Stimulated activated CD4-positive, alpha-beta T cell treated with anti-CD3 and anti-CD28 coated beads, Interleukin-12 subunit alpha, Interleukin-12 subunit beta, amount 100 ng/mL, for 24 hours (primary cell): ENCODE data around the gene SNAPC4.

ENCODE experiments used
- DNase-seq, 2 experiments: peaks; one replicate each; pipeline ENCODE4 v3.0.0-alpha.2; 2020; ENCODE audit warnings: low read depth in 2 of 2

Gene SNAPC4

DNA sequence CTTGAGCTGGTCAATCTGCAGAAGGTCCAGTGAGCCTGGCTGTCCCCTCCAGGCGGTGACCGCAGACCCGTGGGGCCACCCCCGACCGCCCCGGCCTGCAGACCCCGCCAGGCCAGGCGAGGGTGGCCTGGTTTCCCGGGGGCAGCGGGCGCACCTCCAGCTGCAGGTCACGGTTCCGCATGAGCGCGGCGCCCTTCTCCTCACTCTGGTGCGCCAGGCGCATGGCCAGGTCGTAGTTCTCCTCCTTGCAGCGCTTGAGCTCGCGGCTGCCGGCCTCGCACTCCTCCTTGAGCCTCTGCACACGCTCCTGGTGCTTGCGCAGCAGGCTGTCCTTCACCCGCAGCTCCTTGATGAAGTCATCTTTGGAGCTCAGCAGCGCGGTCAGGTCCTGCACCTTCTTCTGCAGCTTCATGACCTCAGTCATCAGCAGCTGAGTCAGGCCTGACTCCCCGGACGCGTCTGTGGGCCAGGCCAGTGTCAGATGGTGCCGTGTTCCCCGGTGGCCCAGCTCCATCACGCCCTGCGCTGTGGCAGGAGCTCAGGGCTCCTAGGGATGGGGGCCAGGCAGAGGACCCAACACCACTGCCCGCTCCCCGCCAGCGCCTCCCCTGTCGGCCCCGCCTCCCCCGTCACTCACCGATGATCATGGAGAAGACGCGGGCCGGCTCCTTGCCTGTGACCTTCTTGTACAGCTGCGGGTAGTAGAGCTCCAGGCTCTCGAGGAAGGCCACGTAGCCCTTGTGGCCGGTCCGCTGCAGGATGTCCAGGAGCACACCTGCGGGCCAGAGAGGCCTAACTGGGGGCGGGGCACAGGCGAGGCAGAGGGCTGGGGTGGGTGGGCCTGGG lies 29.1 kb downstream of the SNAPC4 start:
- no peak for DNase-seq

DNA sequence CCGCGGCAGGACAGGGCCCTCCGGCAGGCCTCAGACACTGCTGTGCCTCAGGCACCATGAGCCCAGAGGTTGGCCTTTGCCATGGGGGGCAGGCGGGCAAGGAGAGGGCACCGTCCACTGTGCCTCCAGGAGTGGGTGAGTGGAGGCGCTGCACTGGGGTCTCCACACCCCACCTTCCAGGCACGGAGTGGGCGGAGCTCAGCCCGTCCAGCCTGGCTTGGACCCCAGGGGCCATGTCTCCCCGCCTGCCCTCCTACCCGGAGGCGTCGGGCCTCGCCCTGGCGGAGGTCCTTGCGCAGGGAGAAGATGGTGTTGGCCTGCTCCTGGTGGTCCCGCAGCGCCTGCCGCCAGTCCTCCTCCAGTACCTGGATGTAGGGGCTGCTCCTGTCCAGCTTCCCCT lies 29.9 kb downstream of the SNAPC4 start:
- no peak for DNase-seq

DNA sequence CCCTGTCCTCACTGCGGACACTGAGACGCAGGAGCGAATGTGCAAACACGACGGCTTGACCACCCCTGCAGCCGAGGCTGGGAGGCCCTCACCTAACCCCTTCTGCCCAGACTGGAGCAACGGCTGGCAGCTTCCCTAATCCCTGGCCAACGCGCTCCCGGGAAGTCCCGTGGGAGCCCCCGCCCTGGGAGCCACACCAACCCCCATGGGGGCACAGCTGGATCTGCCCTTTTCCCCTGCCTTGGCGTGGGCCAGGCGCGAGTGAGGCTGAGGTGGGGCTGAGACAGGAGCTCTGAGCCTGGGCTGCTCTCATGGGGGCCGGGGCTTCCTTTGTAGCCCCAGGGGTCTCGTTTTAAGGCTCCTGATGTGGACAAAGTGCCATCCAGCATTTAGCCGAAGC lies 31.8 kb downstream of the SNAPC4 start:
- no peak for DNase-seq

DNA sequence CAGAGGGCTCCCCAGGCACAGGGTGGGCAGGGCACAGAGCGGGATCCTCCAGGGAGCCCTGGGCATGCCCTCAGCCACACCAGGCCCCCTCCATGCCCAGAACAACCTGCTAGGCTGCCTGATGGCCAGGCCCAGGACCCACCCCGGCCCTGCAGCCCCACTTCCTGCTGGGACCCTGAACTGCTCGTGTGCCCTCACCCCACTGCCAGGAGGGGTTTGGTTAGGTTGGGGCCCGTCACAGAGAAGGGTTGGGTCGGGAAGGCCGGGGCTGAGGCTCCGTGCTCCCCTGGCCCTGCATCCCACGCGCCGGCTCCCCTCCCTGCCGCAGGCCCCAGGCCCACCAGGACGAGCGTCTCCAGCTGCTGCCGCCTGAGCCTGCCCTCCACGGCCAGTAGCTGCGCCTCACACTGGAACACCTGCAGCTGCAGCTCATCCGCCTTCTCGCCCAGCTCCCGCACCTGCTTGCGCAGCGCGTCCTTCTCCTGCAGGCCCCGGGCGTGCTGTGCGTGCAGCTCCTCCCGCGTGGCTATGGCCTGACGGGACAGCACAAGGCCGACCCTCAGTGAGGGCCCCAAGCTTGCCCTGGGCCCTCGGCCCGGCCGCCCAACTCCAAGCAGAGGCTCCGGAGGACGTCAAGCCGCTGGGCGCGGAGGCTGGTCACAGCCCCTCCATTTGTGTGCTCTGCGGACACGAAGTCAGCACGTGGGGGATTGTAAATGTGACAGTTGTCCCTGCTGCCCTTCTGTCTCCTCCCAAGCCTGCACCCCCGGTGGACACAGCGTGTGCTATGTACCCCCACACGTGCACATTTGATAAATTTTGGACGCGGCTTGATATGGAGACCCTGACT lies 32.4 kb downstream of the SNAPC4 start:
- no peak for DNase-seq

DNA sequence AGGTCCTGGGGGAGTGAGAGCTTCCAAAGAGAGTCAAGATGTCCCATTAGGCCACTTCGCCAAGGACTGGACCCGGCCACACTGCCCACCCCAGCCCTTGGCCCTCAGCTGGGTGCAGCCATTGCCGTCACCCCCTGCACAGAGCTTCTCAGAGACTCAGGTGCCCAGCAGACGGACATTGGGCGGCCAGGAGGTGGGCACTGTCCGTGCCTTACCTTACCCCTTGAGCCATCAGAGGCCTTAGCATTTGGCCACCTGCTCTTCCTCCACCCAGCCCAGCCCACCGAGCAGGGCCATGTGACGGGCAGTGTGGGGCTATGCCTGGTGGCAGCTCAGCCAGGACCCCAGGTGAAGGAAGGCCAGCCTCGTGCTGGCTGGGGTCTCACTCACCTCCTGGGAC lies 33.1 kb downstream of the SNAPC4 start:
- no peak for DNase-seq

DNA sequence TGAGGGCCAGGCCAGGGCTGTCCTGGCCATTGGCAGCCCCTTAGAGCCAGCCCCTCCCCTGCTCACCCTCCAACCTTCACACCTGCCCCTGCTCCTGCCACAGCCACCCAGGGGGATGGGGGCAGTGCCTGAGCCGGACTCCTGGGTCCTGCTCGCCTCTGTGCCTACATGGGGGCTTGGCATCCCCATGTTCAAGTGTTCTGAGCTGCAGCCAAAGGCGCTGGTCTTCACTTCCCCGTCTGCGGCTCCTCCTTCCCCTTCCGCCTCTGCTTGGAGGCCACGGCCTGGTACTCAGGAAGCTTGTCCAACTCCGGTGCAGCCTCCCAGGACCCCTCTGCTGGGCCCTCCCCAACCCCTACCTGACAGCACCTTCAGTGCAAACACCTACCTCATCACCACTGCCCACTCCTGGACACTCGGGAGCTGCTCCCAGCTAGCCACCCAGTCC lies 34.2 kb downstream of the SNAPC4 start:
- no peak for DNase-seq

DNA sequence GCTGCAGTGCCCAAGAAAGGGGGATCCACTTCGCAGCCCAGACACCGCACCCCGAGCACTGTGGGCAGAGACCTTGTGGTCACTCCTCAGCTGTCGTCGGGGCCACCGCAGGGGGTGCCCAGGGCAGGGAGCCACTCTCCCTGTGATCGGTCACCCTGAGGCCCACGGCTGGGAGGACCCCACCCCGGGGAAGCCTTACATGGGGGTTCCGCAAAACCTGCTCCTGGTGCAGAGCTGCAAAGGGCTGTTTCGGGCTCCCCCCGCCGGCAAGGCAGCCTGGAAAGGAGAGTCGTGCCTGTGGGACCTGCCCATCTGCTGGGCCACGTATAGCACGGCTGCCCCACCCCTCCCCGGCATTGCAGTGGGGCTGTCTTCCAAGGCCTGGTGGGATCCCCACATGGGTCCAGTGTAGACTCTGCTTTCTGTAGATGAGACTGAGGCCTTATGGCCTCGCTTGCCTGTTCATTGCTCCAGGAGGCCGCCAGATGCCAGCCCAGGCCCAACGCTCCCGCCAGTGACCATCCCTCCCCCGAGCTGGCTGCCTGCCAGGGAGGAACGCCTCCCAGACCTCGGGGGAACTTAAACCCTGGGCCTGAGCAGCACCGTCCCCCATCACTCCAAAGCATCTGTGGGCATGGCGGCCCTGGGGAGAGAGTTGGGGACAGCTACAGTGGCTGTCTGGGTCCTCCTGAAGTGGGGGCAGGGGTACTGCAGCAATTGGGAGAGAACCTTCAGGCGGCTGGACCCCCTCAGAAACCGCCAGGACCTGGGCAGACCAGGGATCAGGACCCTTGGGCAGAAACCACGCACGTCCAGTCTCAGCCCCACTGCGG lies 34.8 kb downstream of the SNAPC4 start:
- no peak for DNase-seq

DNA sequence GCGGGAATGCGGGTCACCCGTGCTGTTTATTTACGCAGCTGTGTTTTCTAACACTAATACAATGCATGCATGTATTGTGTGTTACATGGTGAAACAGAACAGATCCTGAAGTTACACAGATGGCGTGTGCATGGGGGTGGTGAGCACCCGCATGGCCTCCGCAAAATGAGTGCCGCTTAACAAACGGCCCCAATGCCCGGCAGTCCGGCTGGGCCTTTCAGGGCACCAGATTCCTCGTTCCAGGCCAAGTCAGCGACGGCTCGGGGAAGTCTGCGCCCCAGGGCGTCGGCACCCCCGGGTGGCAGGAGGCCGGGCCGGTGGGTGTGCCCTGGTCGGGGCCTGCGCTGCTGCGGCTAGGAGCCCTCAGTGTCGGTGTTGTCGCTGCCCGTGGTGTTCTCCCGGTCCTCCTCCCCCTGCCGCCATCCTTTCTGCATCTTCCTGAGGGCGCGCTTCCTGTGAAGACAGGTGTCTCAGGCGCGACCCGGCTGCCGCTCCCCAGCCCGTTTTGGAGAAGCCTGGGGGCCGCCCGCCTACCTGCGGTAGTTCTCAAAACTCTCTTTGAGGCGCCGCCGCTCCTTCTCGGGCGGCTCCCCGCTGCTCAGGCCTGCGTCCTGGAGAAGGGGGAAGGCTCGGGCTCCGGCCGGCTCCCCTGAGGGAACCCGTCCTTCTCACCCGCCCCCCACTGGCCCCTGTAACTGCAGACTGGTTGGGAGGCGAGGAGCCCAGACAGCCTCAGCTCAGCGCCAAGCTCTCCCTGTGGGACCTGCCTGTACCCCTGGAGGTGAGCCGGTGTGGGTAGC lies 35.8 kb downstream of the SNAPC4 start:
- no peak for DNase-seq

DNA sequence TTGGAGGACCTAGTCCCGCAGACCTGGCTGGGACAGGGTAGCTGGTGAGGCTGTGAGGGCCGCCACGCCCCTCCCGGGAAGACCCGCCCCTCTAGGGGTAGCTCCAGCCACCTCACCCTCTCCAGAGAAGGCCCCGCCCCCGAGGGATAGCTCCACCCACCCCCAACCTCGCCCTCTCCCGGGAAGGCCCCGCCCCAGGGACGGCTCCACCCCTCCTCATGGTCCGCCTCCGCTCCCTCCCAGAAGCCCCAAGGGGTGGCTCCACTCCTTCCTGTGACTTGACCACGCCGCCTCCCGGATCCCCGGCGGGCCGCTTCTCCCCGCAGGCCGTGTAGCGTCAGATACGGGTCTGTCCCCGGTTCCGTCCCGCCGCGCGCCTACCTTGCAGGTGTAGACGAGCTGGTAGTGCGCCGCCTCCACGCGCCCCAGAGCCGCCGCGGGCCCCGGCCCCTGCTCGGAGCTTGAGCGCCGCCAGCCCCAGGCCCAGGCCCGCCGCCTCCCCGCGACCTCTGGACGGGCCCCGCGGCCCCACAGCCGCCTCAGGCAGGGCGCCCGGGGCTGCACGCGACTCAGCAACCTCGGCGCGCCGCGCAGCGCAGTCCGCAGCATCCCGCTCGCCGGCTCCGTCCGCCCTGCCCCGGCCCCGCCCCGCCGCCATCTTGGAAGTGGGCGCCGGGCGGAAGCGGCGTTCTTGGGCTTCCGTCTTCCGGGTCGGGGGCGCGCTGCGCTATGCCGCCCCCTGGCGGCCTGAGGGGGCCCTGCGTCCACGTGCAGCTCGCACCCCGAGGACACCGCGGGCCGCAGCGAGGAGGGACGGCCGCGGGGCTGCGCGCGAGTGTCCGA lies 36.6 kb downstream of the SNAPC4 start, which contains the start of gene DNLZ:
DNLZ (minus strand) TSS at position 639 of the 843 bp plus-strand sequence; CDS start at position 609, 30 bp downstream.
- peak; percentile 92 to 99 for DNase-seq

DNA sequence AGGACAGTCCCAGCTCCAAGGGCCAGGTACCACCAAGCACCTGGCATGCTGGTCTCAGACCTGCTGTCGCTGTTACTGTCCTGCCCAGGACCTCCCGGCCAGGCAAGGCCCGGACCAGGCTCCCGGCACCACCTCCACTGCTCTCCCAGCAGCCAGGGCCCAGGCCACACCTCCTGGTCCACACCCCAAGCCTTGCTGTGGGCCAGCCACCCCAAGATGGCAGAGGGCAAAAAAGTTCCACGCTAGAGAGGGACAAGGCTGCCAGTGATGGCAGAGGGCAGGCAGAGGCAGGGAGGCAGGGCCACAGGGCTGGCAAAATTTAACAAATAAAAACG lies 37.6 kb downstream of the SNAPC4 start:
- no peak for DNase-seq

DNA sequence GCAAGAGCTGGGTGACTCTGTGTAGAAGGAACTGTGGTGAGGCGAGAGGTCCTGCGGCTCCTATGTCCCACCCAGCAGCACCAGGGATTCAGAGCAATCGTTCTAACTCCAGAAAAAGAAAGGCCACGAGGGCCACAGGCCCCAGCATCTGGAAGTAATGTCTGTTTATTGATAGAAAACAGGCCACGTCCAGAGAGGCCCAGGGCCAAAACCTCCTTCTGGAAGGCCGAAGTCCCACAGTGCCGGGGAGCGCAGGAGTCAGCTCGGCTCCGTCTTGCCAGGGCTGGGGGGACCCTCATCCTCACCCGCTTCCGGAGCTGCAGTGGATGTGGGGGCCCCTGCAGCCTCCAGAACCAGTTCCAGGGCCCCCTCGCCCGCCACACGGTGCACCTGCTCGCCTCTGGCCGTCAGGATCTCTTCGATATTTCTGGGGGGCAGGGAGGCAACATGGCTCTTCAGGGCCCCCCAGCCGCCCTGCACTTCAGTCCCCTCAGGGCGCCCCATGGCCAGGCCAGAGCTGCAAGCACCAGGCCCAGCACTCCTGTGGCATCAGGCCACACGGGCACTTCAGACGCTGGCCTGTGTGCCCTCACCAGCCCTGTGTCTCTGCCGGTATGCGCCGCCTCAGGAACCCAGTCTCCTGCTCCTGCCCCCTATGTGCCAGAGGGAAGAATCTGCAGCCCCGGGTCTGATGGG lies 38.1 kb downstream of the SNAPC4 start:
- no peak for DNase-seq

DNA sequence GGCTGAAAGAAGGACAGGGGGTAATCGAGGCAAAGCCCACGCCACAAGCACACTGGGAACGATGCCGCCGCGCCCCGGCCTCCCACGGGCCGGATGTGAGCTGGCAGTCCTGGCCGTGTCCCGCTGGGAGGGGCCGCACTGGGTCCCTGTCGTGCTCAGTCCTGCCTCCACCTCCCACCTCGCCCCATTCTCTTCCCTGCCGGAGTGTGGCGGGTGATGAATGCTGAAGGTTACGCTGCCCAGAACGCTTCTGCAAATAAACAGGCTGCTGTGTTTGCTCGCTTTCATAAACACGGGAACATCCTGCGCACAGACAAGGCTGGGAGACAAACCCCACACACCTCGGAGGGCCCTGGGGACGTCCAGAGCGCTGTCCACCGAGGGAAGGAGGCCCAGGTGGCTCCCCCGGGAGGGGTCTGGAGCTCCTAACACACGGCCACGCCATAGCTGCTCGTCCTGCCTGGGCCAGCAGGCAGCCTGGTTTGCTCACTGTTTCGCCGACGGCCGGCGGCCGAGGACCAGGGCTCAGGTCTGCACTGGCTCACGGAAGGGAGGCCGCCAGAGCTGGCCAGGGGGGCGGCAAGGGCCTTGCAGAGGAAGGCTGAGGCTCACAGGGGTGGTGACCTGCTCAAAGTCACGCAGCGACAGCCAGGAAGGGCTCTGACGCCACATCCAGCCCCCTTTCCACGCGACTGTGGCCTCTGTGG lies 38.8 kb downstream of the SNAPC4 start:
- no peak for DNase-seq

DNA sequence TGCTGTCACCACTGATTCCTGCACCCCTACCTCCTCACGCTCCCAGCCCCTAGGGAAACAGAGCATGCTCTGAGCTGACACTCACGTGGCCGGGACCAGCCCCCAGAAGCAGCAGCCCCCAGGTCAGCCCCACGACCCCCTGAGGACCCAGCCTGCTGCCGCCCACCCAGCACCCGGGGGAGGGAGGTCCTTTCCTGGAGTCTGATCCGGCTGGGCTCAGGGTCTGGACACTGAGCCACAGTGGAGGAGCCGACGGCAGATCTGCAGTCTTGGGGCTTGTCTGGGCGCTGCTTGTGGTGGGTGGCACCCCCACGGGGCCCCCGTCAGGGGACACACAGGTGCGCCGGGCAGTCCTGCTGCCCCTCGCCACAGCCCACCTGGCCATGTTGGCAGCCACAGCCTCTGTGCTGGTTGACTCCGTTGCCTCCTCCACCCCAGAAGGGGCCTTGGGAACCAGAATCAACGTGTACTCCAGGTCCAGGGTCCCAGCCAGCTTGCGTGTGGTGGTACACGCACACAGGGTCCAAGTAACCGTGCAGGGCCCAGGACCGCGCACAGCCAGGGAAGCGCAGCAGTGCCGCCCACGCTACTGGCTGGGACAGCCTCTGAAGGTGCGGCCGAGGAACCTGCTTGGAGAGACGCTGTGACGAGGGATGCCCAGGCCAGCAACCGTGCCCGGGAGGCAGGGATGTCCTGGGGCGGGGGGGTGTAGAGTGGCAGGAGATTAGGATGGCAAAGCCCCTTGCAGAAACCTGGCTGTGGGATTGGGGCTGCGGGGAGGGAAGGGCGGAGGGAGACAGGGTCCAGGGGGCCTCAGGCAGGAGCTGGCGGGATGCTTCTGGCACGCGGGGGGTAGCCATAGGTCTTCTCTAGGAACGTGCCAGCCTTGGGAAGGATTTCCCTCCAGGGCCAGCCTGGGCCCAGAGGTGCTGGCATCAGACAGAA lies 39.9 kb downstream of the SNAPC4 start:
- DNase-seq = no peak

DNA sequence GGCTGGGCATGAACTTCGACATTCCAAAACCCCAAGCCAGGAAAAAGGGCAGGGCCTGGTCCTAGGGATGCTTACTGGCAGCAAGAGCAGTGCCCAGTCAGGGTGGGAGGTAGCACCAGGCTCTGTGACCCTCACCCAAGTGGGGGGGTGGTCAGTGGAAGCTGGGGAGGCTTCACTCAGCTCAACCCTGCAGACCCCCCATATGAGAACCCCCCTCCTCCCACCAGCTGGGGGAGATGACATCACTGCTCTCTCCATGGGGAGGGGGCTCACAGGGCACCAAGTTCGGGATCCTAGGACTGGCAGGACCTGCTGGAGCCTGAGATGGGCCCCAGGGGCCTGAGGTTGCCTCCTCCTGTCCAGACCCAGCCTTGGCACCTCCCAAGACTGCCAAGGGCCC lies 41.1 kb downstream of the SNAPC4 start:
- no peak for DNase-seq

DNA sequence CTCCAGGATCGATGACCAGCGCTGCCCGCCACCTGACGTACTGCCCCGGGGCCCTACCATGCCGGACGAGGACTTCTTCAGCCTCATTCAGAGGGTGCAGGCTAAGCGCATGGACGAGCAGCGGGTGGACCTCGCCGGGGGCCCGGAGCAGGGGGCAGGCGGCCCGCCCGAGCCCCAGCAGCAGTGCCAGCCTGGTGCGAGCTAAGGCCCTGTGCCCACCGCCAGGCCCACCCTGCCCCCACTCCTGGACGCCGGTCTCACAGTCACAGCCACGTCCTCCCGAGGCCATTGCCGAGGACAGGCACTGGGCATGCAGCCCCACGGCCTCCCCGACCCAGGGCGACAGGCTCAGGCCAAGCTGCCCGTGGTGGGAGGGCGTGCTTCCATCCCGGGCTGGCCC lies 42.0 kb downstream of the SNAPC4 start:
- DNase-seq = no peak

DNA sequence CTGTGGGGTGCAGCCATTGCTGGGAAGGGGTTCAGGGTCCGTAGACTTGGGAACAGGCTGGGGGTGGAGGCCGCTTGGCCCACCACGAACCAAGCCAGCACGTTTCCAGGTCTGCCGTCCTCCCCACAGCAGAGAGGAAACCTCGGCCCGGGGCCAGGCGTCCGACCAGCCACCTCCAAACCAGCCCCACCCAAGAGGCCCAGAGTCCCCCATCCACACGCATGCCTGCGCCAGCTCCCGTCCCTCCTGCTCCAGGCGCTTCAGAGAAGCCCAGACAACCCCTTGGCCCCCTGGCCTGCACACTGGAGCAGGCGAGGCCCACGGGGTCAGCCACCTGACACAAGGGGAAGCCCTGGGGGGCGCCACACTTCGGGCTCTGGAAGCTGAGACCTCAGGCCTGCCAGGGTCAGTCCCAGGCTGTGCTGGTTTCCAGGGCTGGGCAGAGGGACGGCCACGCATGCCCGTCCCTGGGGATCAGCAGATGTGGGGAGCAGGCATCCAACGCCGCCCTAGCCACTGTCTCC lies 42.7 kb downstream of the SNAPC4 start:
- DNase-seq = no peak
